IMR-90 (cell line): ENCODE measurements around the gene PPP2R5E. TPM values are rescaled to one million over a fixed set of nuclear protein-coding genes. Genes with fewer than 3 reads are reported as not detected.

Source experiments
- ATAC-seq: fragments of 200-7000 bp; cut with Tn5 transposase; 2 replicates; pipeline ENCODE4 v1.9.1; 2020; ENCODE audit warnings: low read depth, mild to moderate bottlenecking, moderate library complexity
- BruUV-seq: library from RNA; stranded (reverse); fragments of 400-500 nt; replicated peaks from 2 replicates; lab custom pipeline; 2021; lab: Mats Ljungman, UMichigan
- CTCF ChIA-PET: fragments of 300-600 bp; formaldehyde crosslinking; extraction: SDS; loops from one replicate; lab custom pipeline; 2021; ENCODE audit warnings: antibody characterized with exemption; lab: Yijun Ruan, JAX
- POLR2A ChIA-PET: fragments of 300-600 bp; sonication (Branson Sonifier 250); formaldehyde crosslinking; loops from one replicate; lab custom pipeline; 2022; ENCODE audit warnings: antibody characterized with exemption; ENCODE audit not compliant: unreplicated experiment; lab: Charles Lee
- DNase-seq: peaks from one replicate; pipeline ENCODE4 v3.0.0; 2013
- H2AFZ ChIP-seq: replicated peaks from 2 replicates; pipeline ENCODE3; 2013; ENCODE audit warnings: low read length, mild to moderate bottlenecking; ENCODE audit not compliant: poor library complexity
- H2AK5ac ChIP-seq: 2 replicates; pipeline ENCODE4 v1.6.1; 2013; ENCODE audit warnings: low read depth, low read length, inconsistent platforms
- H2AK9ac ChIP-seq: replicated peaks from 2 replicates; pipeline ENCODE3; 2013; ENCODE audit warnings: mild to moderate bottlenecking, low read depth, low read length, moderate library complexity; ENCODE audit not compliant: poor library complexity
- H2BK120ac ChIP-seq: 2 replicates; pipeline ENCODE4 v1.6.1; 2013; ENCODE audit warnings: low read depth, low read length, inconsistent platforms
- H2BK15ac ChIP-seq: 3 replicates; pipeline ENCODE4 v1.6.1; 2013; ENCODE audit warnings: low read depth, low read length, inconsistent platforms
- H2BK20ac ChIP-seq: 2 replicates; pipeline ENCODE4 v1.6.1; 2013; ENCODE audit warnings: low read depth, mild to moderate bottlenecking, inconsistent platforms, low read length, moderate library complexity
- H2BK5ac ChIP-seq: 2 replicates; pipeline ENCODE4 v1.6.1; 2013; ENCODE audit warnings: mild to moderate bottlenecking, low read depth, low read length, inconsistent platforms; ENCODE audit not compliant: poor library complexity, severe bottlenecking
- H3K14ac ChIP-seq: replicated peaks from 2 replicates; pipeline ENCODE4 v1.6.1; 2013; ENCODE audit warnings: low read depth, low read length, inconsistent platforms
- H3K18ac ChIP-seq: 2 replicates; pipeline ENCODE4 v1.6.1; 2013; ENCODE audit warnings: low read depth, low read length, control low read depth
- H3K23ac ChIP-seq: 2 replicates; pipeline ENCODE4 v1.6.1; 2013; ENCODE audit warnings: low read depth, low read length, inconsistent platforms
- H3K27ac ChIP-seq: 2 replicates; pipeline ENCODE4 v1.5.1; 2013; ENCODE audit warnings: mild to moderate bottlenecking, control low read depth, low read length; ENCODE audit not compliant: insufficient read depth
- H3K27me3 ChIP-seq: 2 replicates; pipeline ENCODE4 v1.6.1; 2013; ENCODE audit warnings: low read length; ENCODE audit not compliant: control insufficient read depth, insufficient read depth
- H3K36me3 ChIP-seq: 2 replicates; pipeline ENCODE4 v1.6.1; 2013; ENCODE audit warnings: low read length, mixed read lengths; ENCODE audit not compliant: control insufficient read depth, insufficient read depth
- H3K4ac ChIP-seq: 2 replicates; pipeline ENCODE4 v1.6.1; 2013; ENCODE audit warnings: low read depth, low read length, inconsistent platforms
- H3K4me1 ChIP-seq: 2 replicates; pipeline ENCODE4 v1.6.1; 2013; ENCODE audit warnings: low read length, mixed read lengths; ENCODE audit not compliant: control insufficient read depth, insufficient read depth
- H3K4me2 ChIP-seq: 2 replicates; pipeline ENCODE4 v1.6.1; 2013; ENCODE audit warnings: low read depth, mild to moderate bottlenecking, control low read depth, low read length, moderate library complexity
- H3K4me3 ChIP-seq: 2 replicates; pipeline ENCODE4 v1.5.1; 2013; ENCODE audit warnings: low read depth, mild to moderate bottlenecking, control low read depth, low read length, moderate library complexity; ENCODE audit not compliant: insufficient read depth
- H3K56ac ChIP-seq: 2 replicates; pipeline ENCODE4 v1.6.1; 2013; ENCODE audit warnings: low read length, inconsistent platforms; ENCODE audit not compliant: insufficient read depth; ENCODE audit errors: extremely low read depth
- H3K79me1 ChIP-seq, 2 experiments: 2 replicates each; pipeline ENCODE4 v1.6.1; 2013; ENCODE audit warnings: low read length in 2 of 2, inconsistent platforms in 1 of 2, low read depth in 1 of 2
- H3K9ac ChIP-seq: 2 replicates; pipeline ENCODE4 v1.6.1; 2013; ENCODE audit warnings: low read depth, low read length, control low read depth
- H3K9me1 ChIP-seq: 2 replicates; pipeline ENCODE4 v1.6.1; 2013; ENCODE audit warnings: low read length, inconsistent platforms; ENCODE audit not compliant: insufficient read depth
- H3K9me3 ChIP-seq: 2 replicates; pipeline ENCODE4 v1.6.1; 2013; ENCODE audit warnings: low read length; ENCODE audit not compliant: control insufficient read depth, insufficient read depth
- H4K20me1 ChIP-seq: 2 replicates; pipeline ENCODE4 v1.6.1; 2013; ENCODE audit warnings: low read length, inconsistent platforms; ENCODE audit not compliant: insufficient read depth
- H4K5ac ChIP-seq: 2 replicates; pipeline ENCODE4 v1.6.1; 2013; ENCODE audit warnings: mild to moderate bottlenecking, low read depth, low read length, control low read depth
- H4K8ac ChIP-seq, 2 experiments: 2 replicates each; pipeline ENCODE4 v1.6.1; 2013; ENCODE audit warnings: low read depth in 2 of 2, low read length in 2 of 2, control low read depth in 1 of 2, inconsistent platforms in 1 of 2
- H4K91ac ChIP-seq: 2 replicates; pipeline ENCODE4 v1.6.1; 2013; ENCODE audit warnings: low read depth, low read length, inconsistent platforms; ENCODE audit not compliant: insufficient read depth
- CTCF ChIP-seq: conservative IDR thresholded peaks from 2 replicates; pipeline ENCODE4 v1.5.1; 2012; ENCODE audit warnings: mild to moderate bottlenecking, low read depth, low read length, improper control_type of control experiment
- RAD21 ChIP-seq: IDR thresholded peaks from 2 replicates; pipeline ENCODE4 v1.6.1; 2012; ENCODE audit warnings: low read length, improper control_type of control experiment
- RFX5 ChIP-seq: IDR thresholded peaks from 2 replicates; pipeline ENCODE4 v1.8.0; 2012; ENCODE audit warnings: low read depth, mild to moderate bottlenecking, low read length, moderate library complexity
- SMC3 ChIP-seq: fragments of 150-350 bp; IDR thresholded peaks from 2 replicates; pipeline ENCODE4 v1.6.1; 2016; ENCODE audit warnings: low read depth, mild to moderate bottlenecking, antibody characterized with exemption, low read length, moderate library complexity
- WGBS, 2 experiments: methylation state at CpG; one replicate each; pipeline versions ENCODE4 v1.1.5 to v1.1.7; 2013; ENCODE audit warnings: missing lambda C conversion rate in 2 of 2; ENCODE audit not compliant: insufficient read length in 1 of 2; ENCODE audit errors: extremely low coverage in 2 of 2; 5-methylcytosine and 5-hydroxymethylcytosine counted together
- dilution Hi-C: fragments of 300-500 bp; cut with HindIII; formaldehyde crosslinking; loops from one replicate; pipeline ENCODE4 v1.14.3; 2018; ENCODE audit warnings: low sequenced_read_pairs; ENCODE audit not compliant: unreplicated experiment
- in situ Hi-C: fragments of 300-500 bp; cut with MboI; formaldehyde crosslinking; loops from 3 replicates; pipeline ENCODE4 v1.14.3; 2019; ENCODE audit warnings: low sequenced_read_pairs, inconsistent platforms, mixed read lengths
- intact Hi-C: fragments of 100-400 bp; cut with micrococcal nuclease; formaldehyde crosslinking; loops from 2 replicates; pipeline ENCODE4 v1.10.0; 2022
- polyA plus RNA-seq, 3 experiments: library from polyadenylated mRNA; depleted of rRNA; stranded (reverse); fragments of >200 nt; gene quantifications; 2 replicates each; pipeline ENCODE4 v1.2.3, GENCODE V29; 2012; ENCODE audit warnings: low replicate concordance in 1 of 3
- total RNA-seq: library from RNA; depleted of rRNA; stranded (reverse); fragments of >200 nt; gene quantifications from 2 replicates; pipeline ENCODE4 v1.2.3, GENCODE V29; 2012

PPP2R5E gene
- total and polyA plus RNA-seq, 2 of the 4 experiments (the other 2 are of a cell fraction): 9.7 to 12.2 TPM

- ATAC-seq (no peak), DNase-seq (peak; percentile 41)
- no peak overlapping the region for H3K4ac ChIP-seq
- H2BK5ac ChIP-seq: no peak overlapping the region
- H3K56ac ChIP-seq: no peak overlapping the region
- H2BK120ac ChIP-seq: no peak overlapping the region
- H2BK20ac ChIP-seq: no peak overlapping the region
- dilution Hi-C loops: no loop called here
- TF ChIP-seq CTCF (peak; percentile 54), SMC3 (peak; percentile 32; the same call in 1 of the 2 replicates), RAD21 (peak; percentile 57), RFX5 (no peak)
- H3K9ac ChIP-seq: no peak overlapping the region; the same call in 1 of the 2 replicates
- no peak overlapping the region for H4K8ac ChIP-seq
- peaks cover 0 to 19% of the 10 kb centered on the region in 2 experiments; a peak in 2 of 4 replicates for H3K79me1 ChIP-seq
- ChIA-PET POLR2A (no interaction called here), CTCF (interaction anchor here (0.6 to 1.5 kb wide), 2 partner anchors 35 to 156 kb away, joined by 5 to 7 read pairs; no protein-coding TSS in a partner anchor)
- H3K4me3 ChIP-seq: no peak overlapping the region
- no peaks in the 10 kb centered on the region for H3K27me3 ChIP-seq
- no peaks in the 10 kb centered on the region for H3K9me1 ChIP-seq
- H3K14ac ChIP-seq: no peak overlapping the region
- WGBS, 2 experiments: no CpG with 5 or more reads among the region's 6 CpGs
- no TSS peak for BruUV-seq
- no peak overlapping the region for H3K18ac ChIP-seq
- H2AFZ ChIP-seq: no peak overlapping the region
- no peak overlapping the region for H3K23ac ChIP-seq
- no peak overlapping the region for H4K5ac ChIP-seq
- intact Hi-C loops: loop anchor here (1.0 to 10.0 kb wide), 5 partner anchors 72 to 1380 kb away; partner anchors contain the start of gene SGPP1
- no peaks in the 10 kb centered on the region for H3K36me3 ChIP-seq
- peaks cover 15% of the 10 kb centered on the region for H4K20me1 ChIP-seq
- peak overlapping the region; percentile 25; the same call in 1 of the 2 replicates for H3K4me2 ChIP-seq
- no peaks in the 10 kb centered on the region for H3K4me1 ChIP-seq
- in situ Hi-C loops: loop anchor here (5.0 kb wide), 1 partner anchor 157 kb away; no protein-coding TSS in a partner anchor
- H3K9me3 ChIP-seq: no peaks in the 10 kb centered on the region
- no peak overlapping the region for H2BK15ac ChIP-seq
- no peak overlapping the region for H4K91ac ChIP-seq
- no peak overlapping the region for H2AK5ac ChIP-seq
- no peak overlapping the region for H3K27ac ChIP-seq
- no peak overlapping the region for H2AK9ac ChIP-seq
Observed at GRCh38 chr14:63544591-63545299, 1.6 kb upstream of the PPP2R5E start.
